Testis (tissue), 2 donors: ENCODE results near the gene RSPO4.

Experiments used
- CTCF ChIP-seq, 3 experiments: fragments of 450-650 bp in 2 of 3; fragments of 200-600 bp in 1 of 3; sonication (generic) in 1 of 3; IDR thresholded peaks; one replicate each; pipeline ENCODE4 v1.5.1; 2016 to 2019; ENCODE audit warnings: antibody characterized with exemption in 3 of 3, mild to moderate bottlenecking in 2 of 3, moderate library complexity in 1 of 3
- POLR2A ChIP-seq: fragments of 450-650 bp; IDR thresholded peaks from one replicate; pipeline ENCODE4 v1.6.1; 2017; ENCODE audit warnings: antibody characterized with exemption, mild to moderate bottlenecking, moderate library complexity

GRCh38 chr20:933029-933428 is 69.1 kb downstream of the RSPO4 start:
- no peak for TF ChIP-seq CTCF (IDR thresholded peaks at IDR 0.05)
- no peak for TF ChIP-seq POLR2A
